GM19239 (cell line): ENCODE results near the gene PTPRCAP.
"Not testable (repeated sequence)": the region's sequence is repeated elsewhere in the genome, so short reads cannot be mapped to it uniquely, and the experiment has no call there.

ENCODE experiments used
- DNase-seq: peaks from one replicate; pipeline ENCODE4 v3.0.0; 2011; ENCODE audit warnings: low spot score; ENCODE audit not compliant: insufficient read length
- FAIRE-seq: peaks from 2 replicates; lab custom pipeline; 2011; peaks lifted over from hg19 to GRCh38; lab: Jason Lieb, UNC

PTPRCAP gene

DNA sequence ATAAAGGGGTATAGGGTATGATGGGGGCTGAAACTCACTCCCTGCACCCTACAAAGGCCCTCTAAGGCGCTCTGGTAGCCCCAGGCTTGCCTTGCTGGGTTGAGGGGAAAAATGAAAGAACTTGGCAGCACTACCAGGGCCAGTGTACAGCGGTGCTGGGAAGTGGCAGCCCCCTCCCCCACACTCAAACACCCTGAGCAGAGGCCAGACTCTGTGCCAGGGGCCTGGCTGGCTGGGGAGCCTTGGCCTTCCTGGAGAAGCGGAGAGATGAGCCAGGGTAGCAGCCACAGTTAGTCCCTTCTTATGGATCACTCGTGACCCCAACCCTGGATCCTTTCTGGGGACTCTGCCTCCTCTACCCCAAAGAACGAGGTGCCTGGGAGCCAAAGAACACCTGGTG is 28.9 kb upstream of the PTPRCAP start:
- FAIRE-seq (no peak), DNase-seq (no peak)

DNA sequence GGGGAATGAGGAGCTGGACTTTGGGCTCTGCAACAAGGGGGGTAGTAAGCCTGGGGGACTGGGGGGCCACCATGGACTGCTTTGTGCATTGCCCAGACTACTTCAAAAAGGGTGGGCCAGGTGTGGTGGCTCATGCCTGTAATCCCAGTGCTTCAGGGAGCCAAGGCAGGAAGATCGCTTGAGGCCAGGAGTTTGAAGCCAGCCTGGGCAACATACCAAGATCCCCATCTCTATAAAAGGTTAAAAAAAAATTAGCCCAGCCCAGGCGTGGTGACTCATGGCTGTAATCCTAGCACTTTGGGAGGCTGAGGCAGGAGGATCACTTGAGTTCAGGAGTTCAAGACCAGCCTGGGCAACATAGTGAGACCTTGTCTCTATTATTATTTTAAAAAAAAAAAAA is 28.0 kb upstream of the PTPRCAP start:
- DNase-seq, FAIRE-seq: not testable (repeated sequence)

DNA sequence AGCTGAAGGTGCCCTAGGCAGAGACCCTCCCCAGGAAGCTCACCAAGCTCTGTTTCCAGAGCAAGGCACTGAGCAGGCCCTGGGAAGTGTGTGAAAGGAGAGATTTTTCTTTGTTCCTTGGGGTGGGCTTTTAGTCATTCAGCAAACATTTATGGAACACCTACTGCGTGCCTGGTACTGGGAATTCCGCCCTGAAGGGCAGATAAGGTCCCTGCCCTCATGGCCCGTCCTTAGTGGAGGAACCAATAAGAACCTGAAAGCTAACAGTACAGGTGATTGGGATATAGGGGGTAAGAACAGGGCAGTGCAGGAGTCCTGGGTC is 27.7 kb upstream of the PTPRCAP start:
- peak; percentile 35 for FAIRE-seq
- no peak for DNase-seq

DNA sequence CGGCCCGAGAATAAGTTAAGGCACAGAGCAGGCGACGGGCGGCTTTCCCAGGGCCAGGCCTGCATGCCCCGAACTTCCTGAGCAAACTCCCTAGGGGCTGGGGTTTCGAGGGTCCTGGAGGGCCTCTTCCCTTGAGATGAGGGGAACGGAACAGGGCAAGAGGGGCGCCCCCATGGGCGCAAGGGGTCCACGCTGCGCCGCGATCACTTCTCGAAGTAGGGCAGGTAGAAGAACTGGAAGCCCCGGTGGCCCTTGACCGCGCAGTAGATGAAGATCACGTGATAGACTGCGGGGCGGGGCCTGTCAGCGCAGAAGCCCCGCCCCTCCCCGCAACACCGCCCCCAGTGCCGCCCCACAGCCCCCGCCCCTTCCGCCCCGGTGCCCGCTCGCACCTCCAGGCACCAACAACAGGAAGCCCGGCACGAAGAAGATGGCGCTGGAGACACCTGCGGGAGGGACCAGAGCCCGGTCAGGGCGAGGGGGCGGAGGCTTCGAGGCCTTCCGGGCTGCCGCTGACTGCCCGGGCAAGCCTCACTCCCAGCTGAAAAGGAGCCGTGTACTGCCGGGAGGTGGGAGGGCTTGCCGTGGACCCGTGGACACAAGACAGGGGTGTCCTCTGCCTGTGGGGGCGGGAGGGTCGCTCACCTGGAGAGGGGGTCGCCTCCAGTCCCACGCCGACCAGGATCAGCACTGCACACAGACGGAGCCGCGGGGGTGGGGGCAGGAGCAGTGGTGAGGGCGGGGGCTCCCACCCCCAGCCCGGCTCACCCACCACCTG is 27.1 kb upstream of the PTPRCAP start:
- DNase-seq = peak; percentile 93

DNA sequence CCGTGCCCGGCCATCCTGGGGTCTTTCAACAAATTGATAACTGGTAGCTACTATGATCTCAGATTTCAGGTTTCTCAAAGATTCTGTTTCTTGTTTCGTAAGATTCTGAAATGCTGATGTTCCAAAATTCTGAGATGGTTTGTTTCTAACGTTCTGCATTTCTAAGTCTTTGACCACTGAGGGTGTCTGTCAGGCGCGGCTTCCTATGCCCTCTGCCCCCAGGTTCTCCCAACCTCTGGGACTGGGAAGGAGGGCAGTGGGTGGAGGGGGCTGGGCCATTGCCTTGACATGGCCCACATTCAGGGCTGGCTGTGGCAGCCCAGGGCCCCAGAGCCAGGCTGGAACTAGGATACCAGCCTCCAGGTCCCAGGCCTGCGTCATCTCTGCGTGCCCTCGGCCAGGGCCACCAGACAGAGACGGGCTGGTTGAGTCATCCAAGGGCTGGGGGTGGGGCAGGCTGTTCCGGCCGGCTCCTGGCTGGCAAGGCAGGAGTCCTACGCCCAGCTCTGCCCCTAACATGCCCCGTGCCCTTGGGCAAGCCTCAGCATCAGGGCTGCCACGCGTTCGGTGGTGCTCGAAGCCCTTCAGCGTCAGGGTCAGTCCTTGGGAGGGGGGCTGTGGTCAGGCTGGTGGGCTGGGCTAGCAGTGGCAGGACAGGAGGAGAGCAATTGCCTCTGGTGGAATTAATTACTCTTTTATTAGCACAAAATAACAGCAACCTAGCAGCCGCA is 26.4 kb upstream of the PTPRCAP start:
- DNase-seq (no peak), FAIRE-seq (no peak)

More for the DNA sequence above, 27.1 kb upstream of the PTPRCAP start:
- peak; percentile 89 for FAIRE-seq

DNA sequence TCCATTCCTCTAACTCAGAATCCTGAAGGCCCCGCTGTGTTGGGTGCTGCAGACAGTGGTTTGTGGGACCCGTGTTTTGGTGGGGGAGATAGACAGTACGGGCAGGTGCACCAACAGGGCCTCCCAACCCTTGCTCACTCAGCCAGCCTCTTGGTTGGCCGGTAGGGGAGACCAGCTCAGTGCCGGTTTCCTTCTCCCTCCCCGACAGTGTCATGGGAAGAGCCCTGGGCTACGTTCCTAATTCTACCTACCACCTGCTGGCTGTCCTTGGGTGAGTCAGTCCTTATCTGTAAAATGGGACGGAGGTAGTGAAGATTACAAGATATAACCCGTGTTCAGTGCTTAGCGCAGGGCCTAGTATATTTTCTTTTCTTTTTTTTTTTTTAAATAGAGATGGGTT is 25.7 kb upstream of the PTPRCAP start:
- FAIRE-seq (no peak), DNase-seq (no peak)

DNA sequence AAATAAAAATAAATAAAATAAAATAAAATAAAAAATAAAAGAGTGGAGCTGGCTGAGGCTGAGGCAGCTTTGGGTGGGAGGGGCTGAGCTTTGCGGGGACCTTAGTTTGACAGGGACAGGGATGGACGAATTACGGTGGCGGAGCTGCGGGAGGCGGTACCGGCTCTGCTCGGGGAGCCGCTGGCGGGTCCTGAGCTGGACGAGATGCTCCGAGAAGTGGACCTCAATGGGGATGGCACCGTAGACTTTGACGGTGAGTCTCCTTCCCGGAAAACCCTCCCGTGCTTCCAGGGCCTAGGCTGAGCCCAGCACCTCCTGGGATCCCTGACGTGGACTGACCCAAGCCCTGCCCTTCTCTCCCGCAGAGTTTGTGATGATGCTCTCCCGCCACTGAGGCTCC is 20.8 kb upstream of the PTPRCAP start:
- no peak for FAIRE-seq
- no peak for DNase-seq

DNA sequence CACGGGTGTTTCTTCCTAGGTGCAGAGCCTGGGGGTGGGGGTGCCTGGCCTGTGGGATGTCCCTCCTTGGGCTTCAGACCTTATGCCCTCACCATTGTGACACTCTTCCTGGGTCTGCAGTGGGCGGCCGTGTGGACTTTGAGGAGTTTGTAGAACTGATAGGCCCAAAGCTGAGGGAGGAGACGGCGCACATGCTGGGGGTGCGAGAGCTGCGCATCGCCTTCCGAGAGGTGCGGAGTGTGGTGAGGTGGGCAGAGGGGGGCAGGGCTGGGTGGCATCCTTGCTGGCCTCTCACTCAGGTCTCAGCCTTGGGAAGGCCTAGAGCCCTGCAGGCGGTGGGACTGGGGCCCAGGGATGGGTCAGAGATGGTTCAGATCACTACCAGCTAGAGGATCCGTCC is 20.0 kb upstream of the PTPRCAP start:
- DNase-seq (no peak), FAIRE-seq (no peak)

DNA sequence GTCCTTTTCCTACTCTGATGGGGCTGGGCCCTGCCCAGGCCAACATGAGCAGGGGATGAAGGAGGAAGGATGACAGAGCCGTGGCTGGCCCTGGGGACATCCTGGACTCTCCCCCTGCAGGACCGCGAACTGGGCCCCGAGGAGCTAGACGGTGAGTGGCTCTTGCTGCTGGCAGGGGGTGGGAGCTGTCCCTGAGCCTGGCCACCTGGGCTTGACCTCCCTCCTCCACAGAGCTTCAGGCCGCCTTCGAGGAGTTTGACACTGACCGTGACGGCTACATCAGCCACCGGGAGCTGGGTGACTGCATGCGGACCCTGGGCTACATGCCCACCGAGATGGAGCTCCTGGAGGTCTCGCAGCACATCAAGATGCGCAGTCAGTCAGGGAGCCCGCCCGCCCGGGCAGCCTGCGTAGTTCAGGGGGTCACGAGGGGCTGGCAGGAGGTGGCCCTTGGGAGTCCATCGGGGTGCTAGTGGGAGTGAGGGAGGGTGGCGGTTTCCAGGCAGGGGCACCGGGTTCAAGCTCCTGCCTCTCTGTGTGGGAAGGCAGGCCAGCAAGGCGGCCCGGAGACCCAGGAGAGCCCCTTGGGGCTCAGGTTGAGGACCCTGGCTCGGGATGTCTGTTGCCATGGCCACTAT is 18.7 kb upstream of the PTPRCAP start:
- no peak for DNase-seq
- no peak for FAIRE-seq

DNA sequence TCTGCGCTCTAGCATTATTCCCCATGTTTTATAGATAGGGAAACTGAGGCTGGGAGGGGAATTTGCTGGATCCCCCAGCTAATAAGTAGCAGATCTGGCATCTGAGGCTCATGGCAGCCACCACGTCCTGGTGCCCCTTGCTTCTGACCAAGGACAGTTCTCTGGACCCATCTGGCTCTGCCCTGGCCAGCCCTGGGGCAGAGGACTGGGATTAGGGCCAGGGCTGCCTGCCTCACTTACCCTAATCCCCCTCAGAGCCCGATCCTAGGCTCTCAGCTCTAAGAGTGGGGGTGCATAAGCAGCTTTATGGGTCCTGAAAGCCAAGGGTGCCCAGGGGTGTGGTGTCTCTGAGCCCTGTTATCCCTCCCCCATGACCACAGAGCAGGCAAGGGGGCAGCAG is 17.6 kb upstream of the PTPRCAP start, which contains the start of gene CABP4:
TSS of gene CABP4 (plus strand) at position 301 of the 400 bp plus-strand sequence. CDS start at position 371, 70 bp downstream.
- DNase-seq (no peak), FAIRE-seq (no peak)

DNA sequence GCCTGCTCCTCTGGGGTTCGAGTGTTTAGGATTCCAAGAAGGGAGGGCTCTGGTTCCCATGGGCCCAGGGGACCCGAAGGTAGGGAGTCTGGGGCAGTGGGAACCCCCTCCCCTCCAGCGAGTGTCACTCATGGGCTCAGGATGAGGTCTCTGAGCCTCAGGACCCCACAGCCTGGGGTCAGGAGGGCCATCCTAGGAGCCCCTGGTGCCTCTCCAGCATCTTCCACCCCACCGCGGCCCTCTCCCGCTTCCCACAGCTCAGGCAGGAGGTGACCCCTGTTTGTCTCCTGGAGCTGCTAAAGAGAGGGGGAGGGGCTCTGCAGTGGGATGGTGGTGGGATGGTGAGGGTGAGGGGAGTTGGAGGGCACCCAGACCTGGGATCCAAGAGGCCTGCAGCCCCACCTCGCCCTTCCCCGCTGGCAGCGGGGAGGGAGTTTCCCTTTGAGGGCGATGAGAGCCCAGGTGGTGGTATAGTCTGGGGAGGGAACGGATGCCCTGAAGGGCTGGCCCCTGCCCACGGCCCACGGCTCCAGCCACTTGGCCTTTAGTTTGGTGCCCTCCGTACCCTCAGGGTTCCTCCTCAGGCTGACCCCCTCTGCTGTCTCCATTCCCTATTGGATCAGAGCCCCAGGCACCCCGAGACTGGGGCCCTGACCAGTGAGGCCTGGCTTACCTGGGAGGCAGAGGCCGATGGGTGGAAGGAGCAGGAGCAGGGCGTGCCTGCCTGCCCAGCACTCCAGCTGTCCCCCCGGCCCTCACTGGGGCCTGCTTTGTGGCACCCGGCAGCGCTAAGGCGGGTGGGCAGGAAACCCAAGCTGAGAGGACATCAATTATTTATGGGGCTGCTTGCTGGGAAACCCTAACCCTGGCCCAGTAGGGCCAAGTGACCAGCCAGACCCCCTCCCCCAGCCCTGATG is 16.6 kb upstream of the PTPRCAP start:
- FAIRE-seq = no peak
- no peak for DNase-seq

DNA sequence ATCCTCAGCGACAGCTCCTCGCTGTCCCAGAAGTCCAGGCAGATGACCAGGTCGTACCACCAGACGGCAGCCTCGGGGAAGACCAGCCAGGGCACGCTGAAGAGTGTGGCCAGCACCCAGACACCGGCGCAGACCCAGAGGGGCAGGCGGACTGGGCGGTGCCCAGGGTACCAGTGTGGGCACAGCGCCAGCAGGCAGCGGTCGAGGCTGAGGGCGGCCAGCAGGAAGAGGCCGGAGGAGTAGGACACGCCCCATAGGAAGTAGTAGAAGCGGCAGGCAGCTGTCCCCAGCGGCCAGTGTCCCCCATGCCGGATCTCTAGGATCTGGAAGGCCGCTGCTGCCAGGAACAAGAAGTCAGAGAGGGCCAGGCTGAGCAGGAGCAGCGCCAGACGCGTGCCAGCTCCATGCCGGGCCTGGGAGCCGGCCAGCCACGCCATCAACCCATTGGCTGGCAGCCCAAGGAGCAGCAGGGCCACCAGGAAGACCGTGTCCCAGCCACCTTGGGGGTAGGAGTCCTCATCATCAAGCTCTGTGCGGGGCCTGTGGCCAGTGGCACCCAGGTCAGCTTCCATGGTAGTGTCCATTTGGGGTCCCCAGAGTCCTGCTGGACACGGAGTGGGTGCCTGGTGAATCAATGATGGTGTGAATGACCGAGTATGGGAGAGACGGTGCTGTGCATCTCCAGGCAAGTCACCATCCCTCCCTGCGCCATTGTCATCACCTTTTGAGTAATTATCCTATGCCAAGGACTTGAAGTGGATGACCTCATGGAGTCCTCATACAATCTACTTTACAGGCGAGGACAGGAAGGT is 14.9 kb upstream of the PTPRCAP start, which contains the start of gene GPR152:
TSS of gene GPR152 (minus strand) at position 589 of the 812 bp plus-strand sequence. CDS start at position 584, 5 bp downstream.
- no peak for DNase-seq
- no peak for FAIRE-seq

DNA sequence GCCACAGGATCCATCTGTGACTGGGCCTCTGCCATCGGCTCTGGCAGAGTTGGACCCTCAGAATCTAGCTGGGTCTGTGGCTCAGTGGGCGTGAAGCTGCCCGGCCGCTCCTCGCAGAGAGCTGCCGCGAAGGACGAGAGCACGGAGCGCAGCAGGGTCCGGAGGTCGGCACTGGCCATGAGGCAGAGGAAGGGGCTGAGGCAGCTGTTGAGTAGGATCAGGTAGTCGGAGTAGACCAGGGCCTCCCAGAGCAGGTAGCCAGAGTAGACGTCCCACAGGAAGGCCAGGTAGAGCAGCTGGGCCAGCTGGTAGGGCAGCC is 14.1 kb upstream of the PTPRCAP start:
- DNase-seq (no peak), FAIRE-seq (no peak)

DNA sequence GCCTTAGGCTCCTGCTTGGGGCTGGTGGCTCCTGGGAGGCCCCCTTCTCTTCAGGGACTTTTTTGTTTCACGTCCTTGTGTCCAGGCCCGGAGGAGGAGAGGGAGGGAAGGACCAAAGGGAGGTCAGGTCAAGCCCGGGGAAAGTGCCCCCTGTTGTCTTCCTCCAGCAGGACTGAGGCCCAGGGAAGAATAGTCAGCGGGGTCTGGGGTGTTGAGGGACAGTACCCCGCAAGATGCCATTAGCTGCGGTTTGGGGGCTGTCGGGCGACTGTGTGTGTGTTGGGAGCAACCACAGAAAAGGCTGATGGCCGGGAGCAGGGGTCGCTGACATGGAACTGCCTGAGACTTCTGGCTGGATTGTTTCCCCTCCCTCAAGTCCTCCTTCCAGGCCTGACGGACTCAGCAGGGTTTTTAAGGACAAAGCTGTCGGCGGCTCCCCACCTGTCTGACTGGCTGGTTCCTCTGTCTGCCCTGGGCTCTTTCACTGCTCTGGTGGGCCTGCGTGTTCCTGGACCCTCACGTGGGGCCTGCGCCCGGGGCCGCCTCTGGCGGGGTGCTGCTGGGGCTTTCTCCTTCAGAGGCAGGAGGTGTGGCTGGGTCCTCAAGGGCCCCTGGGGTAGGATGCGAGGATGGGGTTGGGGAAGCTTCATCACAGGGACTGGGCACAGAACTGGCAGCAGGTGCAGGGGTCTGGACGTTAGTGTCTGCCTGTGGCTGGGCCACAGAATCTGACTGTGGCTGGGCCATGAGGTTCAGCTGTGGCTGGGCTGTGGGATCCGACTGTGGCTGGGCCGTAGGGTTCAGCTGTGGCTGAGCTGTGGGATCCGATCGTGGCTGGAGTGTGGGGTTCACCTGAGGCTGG is 13.5 kb upstream of the PTPRCAP start:
- FAIRE-seq (no peak), DNase-seq (no peak)

DNA sequence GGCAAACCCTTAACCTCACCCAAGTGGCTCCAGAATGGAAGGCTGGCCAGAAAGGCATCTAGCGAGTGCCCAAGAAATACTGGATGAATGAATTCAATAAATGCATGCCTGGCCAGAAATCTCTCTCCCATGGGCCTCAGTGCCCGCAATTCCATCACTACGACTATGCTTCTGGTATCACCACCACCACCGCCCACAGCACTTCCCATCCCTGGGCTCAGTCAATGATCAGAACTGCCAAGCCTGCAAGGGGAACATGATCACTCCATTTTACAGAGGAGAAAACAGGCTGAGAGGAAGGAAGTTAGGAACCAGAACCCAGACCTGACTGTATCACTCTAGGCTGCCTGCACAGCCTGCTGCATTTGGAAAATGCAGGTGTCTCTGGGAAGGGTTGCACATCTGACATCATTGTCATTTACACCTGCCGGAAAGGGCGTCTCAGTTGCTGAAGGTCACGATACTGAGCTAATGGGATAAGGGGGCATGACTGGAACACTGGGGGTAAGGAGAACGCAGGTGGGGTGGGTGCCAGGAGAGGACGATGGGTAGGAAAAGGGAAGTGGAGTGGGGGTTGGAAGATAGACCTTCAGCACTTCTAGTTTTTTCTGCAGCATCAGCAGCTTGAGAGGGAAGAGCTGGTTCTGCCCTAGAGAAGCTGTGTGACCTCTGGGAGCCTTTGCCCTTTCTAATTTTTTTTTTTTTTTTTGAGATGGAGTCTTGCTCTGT is 11.8 kb upstream of the PTPRCAP start:
- no peak for FAIRE-seq

DNA sequence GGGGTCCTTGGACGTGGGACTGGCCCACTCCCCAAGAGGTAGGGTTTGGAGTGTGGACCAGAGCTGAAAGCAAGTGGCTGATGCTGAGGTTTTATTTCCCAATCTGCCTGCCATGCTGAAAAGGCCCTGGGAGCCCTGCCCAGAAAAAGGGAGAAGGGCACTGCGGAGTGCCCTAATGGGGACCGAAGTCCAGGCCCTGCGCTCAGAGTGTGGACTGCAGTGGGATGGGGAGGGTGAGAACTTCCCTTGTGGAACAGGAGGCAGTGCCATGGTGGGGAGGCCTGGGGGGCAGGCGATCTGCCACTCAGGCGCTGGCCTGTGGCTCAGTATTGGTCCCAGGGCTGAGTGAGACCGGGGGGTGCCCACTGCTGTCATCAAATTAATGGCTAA is 10.7 kb upstream of the PTPRCAP start:
- no peak for DNase-seq

More for the DNA sequence above, 11.8 kb upstream of the PTPRCAP start:
- no peak for DNase-seq

DNA sequence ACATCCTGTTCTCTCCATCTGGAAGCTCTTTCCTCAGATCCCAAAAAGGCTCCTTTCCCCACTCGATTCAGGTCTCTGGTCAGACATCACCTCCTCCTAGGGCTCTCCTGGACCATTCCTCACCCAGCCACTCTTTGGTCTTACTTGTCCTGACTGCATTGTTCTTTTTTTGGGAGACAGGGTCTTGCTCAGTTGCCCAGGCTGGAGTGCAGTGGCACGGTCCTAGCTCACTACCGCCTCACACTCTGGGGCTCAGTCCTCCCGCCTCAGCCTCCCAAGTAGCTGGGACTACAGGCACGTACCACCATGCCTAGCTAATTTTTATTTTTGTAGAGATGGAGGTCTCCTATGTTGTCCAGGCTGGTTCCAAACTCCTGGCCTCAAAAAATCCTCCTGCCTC is 8.0 kb upstream of the PTPRCAP start:
- FAIRE-seq = no peak
- DNase-seq = no peak

More for the DNA sequence above, 10.7 kb upstream of the PTPRCAP start:
- no peak for FAIRE-seq
